Stimulated activated CD8-positive, alpha-beta memory T cell treated with anti-CD3 and anti-CD28 coated beads, Interleukin-4, amount 100 ng/mL, for 1 hour (primary cell): ENCODE measurements around the gene NOS1.

Source experiments
- DNase-seq, 2 donors: peaks; one replicate each; pipeline ENCODE4 v3.0.0-alpha.2; 2020; ENCODE audit warnings: low read depth in 2 of 2, low spot score in 1 of 2

The NOS1 gene

GRCh38 chr12:117363953-117364486 lies 2.6 kb upstream of the NOS1 start:
- no peak for DNase-seq

- no peak for DNase-seq
Measured at GRCh38 chr12:117363056-117363662, 1.7 kb upstream of the NOS1 start.

- no peak for DNase-seq
Measured at GRCh38 chr12:117362391-117362790, 965 bp upstream of the NOS1 start.

- no peak for DNase-seq
Measured at GRCh38 chr12:117361905-117362304, 479 bp upstream of the NOS1 start.

GRCh38 chr12:117360551-117361346 lies 677 bp downstream of the NOS1 start:
- DNase-seq = no peak

- no peak for DNase-seq
Measured at GRCh38 chr12:117360222-117360550, 1.2 kb downstream of the NOS1 start.

GRCh38 chr12:117359029-117359845 lies 2.2 kb downstream of the NOS1 start:
- DNase-seq = no peak

- DNase-seq = no peak
Measured at GRCh38 chr12:117356048-117356447, 5.4 kb downstream of the NOS1 start.

GRCh38 chr12:117352883-117353282 lies 8.5 kb downstream of the NOS1 start:
- no peak for DNase-seq

GRCh38 chr12:117352206-117352605 lies 9.2 kb downstream of the NOS1 start:
- DNase-seq = no peak

- DNase-seq = no peak
Measured at GRCh38 chr12:117350140-117350539, 11.3 kb downstream of the NOS1 start.

- DNase-seq = no peak
Measured at GRCh38 chr12:117347588-117347987, 13.8 kb downstream of the NOS1 start.

GRCh38 chr12:117344716-117345115 lies 16.7 kb downstream of the NOS1 start:
- DNase-seq = no peak

GRCh38 chr12:117343849-117344248 lies 17.6 kb downstream of the NOS1 start:
- DNase-seq = no peak

GRCh38 chr12:117343296-117343695 lies 18.1 kb downstream of the NOS1 start:
- DNase-seq = no peak

GRCh38 chr12:117342682-117343081 lies 18.7 kb downstream of the NOS1 start:
- no peak for DNase-seq

- no peak for DNase-seq
Measured at GRCh38 chr12:117342247-117342646, 19.2 kb downstream of the NOS1 start.

- DNase-seq = no peak
Measured at GRCh38 chr12:117339104-117339503, 22.3 kb downstream of the NOS1 start.

GRCh38 chr12:117334855-117335587 lies 26.4 kb downstream of the NOS1 start:
- DNase-seq = no peak

GRCh38 chr12:117334051-117334450 lies 27.4 kb downstream of the NOS1 start:
- DNase-seq = no peak

GRCh38 chr12:117333331-117333881 lies 28.0 kb downstream of the NOS1 start:
- DNase-seq = no peak
